Measurements from ENCODE around the gene HOMER3. TPM values are rescaled to one million over a fixed set of nuclear protein-coding genes. Genes with fewer than 3 reads are reported as not detected.

The HOMER3 gene
- total and polyA plus RNA-seq, 2 experiments from 2014 or later = 16.7 to 38.4 TPM

DNA sequence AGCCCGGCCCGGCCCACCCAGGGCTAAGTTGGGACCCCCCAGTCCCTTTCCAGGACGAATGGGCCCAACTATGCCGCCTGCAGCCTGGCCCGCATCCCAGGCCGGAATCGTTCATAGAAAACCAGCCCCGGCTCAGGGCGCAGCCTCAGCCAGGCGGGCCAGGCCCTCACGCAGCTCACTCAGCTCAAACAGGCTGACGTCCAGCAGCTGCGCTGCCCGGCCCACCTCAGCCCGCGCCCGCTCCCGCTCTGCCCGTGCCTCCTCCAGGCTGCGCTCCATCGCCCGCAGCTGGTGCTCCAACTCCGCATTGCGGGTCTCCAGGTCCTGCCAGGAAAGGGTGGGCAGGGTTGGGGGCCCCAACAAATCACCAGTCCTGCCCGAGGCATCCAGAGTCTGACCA, 11.7 kb downstream of the HOMER3 start:
- Mint-ChIP-seq H3K36me3 (ENCODE audit: low read depth) (peaks cover 51% of the 10 kb centered on the region), H3K27ac (no peak overlapping the region)
- no peaks in the 10 kb centered on the region; the same call in 1 of the 2 replicates for H4K20me1 ChIP-seq (replicated peaks; ENCODE audit: insufficient read depth)

More for the DNA sequence above, 11.7 kb downstream of the HOMER3 start:
- DNase-seq (ENCODE audit: low spot score) = no peak
- Mint-ChIP-seq H3K4me3 (no peak overlapping the region), H3K27me3 (ENCODE audit: insufficient read depth, low read depth, poor library complexity) (peaks cover 15% of the 10 kb centered on the region), H3K9me3 (no peaks in the 10 kb centered on the region), H3K4me1 (peaks cover 4% of the 10 kb centered on the region; the same call in 2 of the 3 replicates)
- peaks cover 4% of the 10 kb centered on the region; the same call in 1 of the 2 replicates for H3F3A ChIP-seq (replicated peaks; ENCODE audit: low read depth)
- H3K79me2 ChIP-seq (replicated peaks; ENCODE audit: insufficient read depth) = no peaks in the 10 kb centered on the region
- no peaks in the 10 kb centered on the region for H3K27me3 ChIP-seq (ENCODE audit: insufficient read depth)
- H3K4me2 ChIP-seq = no peak overlapping the region
- H3K36me3 ChIP-seq (ENCODE audit: insufficient read depth) = no peaks in the 10 kb centered on the region
- H3K4me3 ChIP-seq = no peak overlapping the region
- H2AFZ ChIP-seq = no peak overlapping the region
- TF ChIP-seq EZH2phosphoT487 (IDR thresholded peaks at IDR 0.05; ENCODE audit: unreplicated experiment) = no peak
- no peak for TF ChIP-seq STAT1 (IDR thresholded peaks at IDR 0.05; ENCODE audit: unreplicated experiment)
- TF ChIP-seq, protein P1, sequence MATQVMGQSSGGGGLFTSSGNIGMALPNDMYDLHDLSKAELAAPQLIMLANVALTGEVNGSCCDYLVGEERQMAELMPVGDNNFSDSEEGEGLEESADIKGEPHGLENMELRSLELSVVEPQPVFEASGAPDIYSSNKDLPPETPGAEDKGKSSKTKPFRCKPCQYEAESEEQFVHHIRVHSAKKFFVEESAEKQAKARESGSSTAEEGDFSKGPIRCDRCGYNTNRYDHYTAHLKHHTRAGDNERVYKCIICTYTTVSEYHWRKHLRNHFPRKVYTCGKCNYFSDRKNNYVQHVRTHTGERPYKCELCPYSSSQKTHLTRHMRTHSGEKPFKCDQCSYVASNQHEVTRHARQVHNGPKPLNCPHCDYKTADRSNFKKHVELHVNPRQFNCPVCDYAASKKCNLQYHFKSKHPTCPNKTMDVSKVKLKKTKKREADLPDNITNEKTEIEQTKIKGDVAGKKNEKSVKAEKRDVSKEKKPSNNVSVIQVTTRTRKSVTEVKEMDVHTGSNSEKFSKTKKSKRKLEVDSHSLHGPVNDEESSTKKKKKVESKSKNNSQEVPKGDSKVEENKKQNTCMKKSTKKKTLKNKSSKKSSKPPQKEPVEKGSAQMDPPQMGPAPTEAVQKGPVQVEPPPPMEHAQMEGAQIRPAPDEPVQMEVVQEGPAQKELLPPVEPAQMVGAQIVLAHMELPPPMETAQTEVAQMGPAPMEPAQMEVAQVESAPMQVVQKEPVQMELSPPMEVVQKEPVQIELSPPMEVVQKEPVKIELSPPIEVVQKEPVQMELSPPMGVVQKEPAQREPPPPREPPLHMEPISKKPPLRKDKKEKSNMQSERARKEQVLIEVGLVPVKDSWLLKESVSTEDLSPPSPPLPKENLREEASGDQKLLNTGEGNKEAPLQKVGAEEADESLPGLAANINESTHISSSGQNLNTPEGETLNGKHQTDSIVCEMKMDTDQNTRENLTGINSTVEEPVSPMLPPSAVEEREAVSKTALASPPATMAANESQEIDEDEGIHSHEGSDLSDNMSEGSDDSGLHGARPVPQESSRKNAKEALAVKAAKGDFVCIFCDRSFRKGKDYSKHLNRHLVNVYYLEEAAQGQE (IDR thresholded peaks at IDR 0.05; ENCODE audit: unreplicated experiment) = no peak
- TF ChIP-seq CREB1 (CRISPR knock-in tag; IDR thresholded peaks at IDR 0.05; ENCODE audit: low read depth) = no peak
- TF ChIP-seq JUNB (IDR thresholded peaks at IDR 0.05; ENCODE audit: unreplicated experiment) = no peak
- TF ChIP-seq, protein P2, sequence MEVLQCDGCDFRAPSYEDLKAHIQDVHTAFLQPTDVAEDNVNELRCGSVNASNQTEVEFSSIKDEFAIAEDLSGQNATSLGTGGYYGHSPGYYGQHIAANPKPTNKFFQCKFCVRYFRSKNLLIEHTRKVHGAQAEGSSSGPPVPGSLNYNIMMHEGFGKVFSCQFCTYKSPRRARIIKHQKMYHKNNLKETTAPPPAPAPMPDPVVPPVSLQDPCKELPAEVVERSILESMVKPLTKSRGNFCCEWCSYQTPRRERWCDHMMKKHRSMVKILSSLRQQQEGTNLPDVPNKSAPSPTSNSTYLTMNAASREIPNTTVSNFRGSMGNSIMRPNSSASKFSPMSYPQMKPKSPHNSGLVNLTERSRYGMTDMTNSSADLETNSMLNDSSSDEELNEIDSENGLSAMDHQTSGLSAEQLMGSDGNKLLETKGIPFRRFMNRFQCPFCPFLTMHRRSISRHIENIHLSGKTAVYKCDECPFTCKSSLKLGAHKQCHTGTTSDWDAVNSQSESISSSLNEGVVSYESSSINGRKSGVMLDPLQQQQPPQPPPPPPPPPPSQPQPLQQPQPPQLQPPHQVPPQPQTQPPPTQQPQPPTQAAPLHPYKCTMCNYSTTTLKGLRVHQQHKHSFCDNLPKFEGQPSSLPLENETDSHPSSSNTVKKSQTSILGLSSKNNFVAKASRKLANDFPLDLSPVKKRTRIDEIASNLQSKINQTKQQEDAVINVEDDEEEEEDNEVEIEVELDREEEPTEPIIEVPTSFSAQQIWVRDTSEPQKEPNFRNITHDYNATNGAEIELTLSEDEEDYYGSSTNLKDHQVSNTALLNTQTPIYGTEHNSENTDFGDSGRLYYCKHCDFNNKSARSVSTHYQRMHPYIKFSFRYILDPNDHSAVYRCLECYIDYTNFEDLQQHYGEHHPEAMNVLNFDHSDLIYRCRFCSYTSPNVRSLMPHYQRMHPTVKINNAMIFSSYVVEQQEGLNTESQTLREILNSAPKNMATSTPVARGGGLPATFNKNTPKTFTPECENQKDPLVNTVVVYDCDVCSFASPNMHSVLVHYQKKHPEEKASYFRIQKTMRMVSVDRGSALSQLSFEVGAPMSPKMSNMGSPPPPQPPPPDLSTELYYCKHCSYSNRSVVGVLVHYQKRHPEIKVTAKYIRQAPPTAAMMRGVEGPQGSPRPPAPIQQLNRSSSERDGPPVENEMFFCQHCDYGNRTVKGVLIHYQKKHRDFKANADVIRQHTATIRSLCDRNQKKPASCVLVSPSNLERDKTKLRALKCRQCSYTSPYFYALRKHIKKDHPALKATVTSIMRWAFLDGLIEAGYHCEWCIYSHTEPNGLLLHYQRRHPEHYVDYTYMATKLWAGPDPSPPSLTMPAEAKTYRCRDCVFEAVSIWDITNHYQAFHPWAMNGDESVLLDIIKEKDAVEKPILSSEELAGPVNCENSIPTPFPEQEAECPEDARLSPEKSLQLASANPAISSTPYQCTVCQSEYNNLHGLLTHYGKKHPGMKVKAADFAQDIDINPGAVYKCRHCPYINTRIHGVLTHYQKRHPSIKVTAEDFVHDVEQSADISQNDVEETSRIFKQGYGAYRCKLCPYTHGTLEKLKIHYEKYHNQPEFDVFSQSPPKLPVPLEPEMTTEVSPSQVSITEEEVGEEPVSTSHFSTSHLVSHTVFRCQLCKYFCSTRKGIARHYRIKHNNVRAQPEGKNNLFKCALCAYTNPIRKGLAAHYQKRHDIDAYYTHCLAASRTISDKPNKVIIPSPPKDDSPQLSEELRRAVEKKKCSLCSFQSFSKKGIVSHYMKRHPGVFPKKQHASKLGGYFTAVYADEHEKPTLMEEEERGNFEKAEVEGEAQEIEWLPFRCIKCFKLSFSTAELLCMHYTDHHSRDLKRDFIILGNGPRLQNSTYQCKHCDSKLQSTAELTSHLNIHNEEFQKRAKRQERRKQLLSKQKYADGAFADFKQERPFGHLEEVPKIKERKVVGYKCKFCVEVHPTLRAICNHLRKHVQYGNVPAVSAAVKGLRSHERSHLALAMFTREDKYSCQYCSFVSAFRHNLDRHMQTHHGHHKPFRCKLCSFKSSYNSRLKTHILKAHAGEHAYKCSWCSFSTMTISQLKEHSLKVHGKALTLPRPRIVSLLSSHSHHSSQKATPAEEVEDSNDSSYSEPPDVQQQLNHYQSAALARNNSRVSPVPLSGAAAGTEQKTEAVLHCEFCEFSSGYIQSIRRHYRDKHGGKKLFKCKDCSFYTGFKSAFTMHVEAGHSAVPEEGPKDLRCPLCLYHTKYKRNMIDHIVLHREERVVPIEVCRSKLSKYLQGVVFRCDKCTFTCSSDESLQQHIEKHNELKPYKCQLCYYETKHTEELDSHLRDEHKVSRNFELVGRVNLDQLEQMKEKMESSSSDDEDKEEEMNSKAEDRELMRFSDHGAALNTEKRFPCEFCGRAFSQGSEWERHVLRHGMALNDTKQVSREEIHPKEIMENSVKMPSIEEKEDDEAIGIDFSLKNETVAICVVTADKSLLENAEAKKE (CRISPR knock-in tag; IDR thresholded peaks at IDR 0.05) = no peak
- TF ChIP-seq EZH2 (IDR thresholded peaks at IDR 0.05; ENCODE audit: low read depth, unreplicated experiment) = no peak
- TF ChIP-seq POLR2AphosphoS5 (IDR thresholded peaks at IDR 0.05; ENCODE audit: low read depth) = no peak
- TF ChIP-seq ZNF114 (CRISPR knock-in tag; IDR thresholded peaks at IDR 0.05) = no peak
- TF ChIP-seq, protein P3, sequence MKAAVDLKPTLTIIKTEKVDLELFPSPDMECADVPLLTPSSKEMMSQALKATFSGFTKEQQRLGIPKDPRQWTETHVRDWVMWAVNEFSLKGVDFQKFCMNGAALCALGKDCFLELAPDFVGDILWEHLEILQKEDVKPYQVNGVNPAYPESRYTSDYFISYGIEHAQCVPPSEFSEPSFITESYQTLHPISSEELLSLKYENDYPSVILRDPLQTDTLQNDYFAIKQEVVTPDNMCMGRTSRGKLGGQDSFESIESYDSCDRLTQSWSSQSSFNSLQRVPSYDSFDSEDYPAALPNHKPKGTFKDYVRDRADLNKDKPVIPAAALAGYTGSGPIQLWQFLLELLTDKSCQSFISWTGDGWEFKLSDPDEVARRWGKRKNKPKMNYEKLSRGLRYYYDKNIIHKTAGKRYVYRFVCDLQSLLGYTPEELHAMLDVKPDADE (IDR thresholded peaks at IDR 0.05) = no peak
- ATAC-seq = no peak
- H3K27ac ChIP-seq (ENCODE audit: low read depth) = no peak overlapping the region
- peaks cover 8% of the 10 kb centered on the region; the same call in 1 of the 2 replicates for H3K4me1 ChIP-seq (ENCODE audit: insufficient read depth)
- no peaks in the 10 kb centered on the region for H3K9me2 ChIP-seq (ENCODE audit: insufficient read depth)

Data from GM23338 (cell line).